Measurements from ENCODE around the gene PLAC1. TPM values are rescaled to one million over a fixed set of nuclear protein-coding genes. Genes with fewer than 3 reads are reported as not detected.

PLAC1 gene
- total RNA-seq, 2 donors from 2014 or later = not detected

DNA sequence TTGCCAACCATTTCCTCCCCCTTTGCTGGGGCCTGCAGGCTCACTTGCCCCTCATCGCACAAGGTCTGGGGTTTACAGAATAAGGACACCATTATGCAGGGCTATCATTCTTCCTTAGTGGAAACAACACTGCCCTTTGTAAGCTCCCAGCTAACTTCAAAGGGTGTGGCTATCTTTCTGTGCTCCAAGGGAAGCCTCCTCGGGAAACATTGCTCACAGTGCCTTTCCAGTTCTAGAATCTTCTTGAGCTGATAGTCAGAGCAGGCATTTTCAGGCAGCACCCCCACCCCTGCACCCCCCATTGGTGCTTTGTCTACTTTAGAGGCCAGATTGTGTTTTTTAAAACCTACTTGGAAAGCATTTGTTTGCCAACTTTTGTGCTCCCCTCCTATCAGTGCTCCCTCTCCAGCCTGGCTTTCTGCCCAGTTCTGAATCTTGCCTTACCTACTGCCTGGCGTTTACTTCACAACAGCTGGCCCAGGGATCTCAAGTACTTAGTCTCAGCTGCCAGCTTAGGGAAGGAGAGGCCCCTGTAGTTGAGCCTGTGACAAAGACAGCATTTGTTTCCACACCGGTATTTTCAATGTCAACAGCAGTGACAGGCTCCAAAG lies 53.5 kb downstream of the PLAC1 start:
- no peak for TF ChIP-seq CTCF (IDR thresholded peaks at IDR 0.05)
- no peaks in the 10 kb centered on the region for H3K36me3 ChIP-seq
- no peaks in the 10 kb centered on the region for H3K9me3 ChIP-seq
- H3K27me3 ChIP-seq (replicated peaks; ENCODE audit: insufficient read depth) = no peaks in the 10 kb centered on the region
- ATAC-seq (ENCODE audit: insufficient number of reproducible peaks, low FRiP score, low read depth) = no peak
- H3K4me1 ChIP-seq (ENCODE audit: control insufficient read depth in 1 of 2, low read depth in 2 of 2) = no peaks in the 10 kb centered on the region
- DNase-seq (ENCODE audit: low spot score) = no peak
- no peak overlapping the region for H3K27ac ChIP-seq
- no peak overlapping the region for H3K4me3 ChIP-seq

- no peak for TF ChIP-seq CTCF (IDR thresholded peaks at IDR 0.05)
Measured at GRCh38 chrX:134603806-134604700, 54.2 kb downstream of the PLAC1 start.

DNA sequence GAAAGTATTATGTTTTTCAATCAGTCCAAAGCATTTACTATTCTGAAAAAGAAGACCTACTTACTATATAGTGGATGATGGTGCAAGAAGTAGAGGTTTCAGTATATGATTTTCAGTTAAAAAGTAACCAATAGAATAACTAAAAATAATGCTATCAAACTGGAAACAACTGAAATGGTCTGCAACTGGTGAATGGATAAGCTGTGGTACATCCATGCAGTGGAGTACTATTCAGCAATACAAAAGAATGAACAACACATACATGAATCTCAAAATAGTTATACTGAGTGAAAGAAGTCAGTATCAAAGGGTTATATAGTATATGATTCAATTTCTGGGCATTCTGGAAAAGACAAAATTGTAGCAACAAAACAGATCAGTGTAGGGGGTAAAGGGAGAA lies 55.9 kb downstream of the PLAC1 start:
- no peak for TF ChIP-seq CTCF (IDR thresholded peaks at IDR 0.05)
- no peaks in the 10 kb centered on the region for H3K4me1 ChIP-seq (ENCODE audit: control insufficient read depth in 1 of 2, low read depth in 2 of 2)
- ATAC-seq (ENCODE audit: insufficient number of reproducible peaks, low FRiP score, low read depth) (no peak), DNase-seq (ENCODE audit: low spot score) (no peak)
- H3K4me3 ChIP-seq = no peak overlapping the region
- H3K9me3 ChIP-seq = no peaks in the 10 kb centered on the region
- no peaks in the 10 kb centered on the region for H3K36me3 ChIP-seq
- H3K27ac ChIP-seq = no peak overlapping the region
- H3K27me3 ChIP-seq (replicated peaks; ENCODE audit: insufficient read depth) = no peaks in the 10 kb centered on the region

More at GRCh38 chrX:134603806-134604700, 54.2 kb downstream of the PLAC1 start:
- H3K4me3 ChIP-seq = no peak overlapping the region
- H3K4me1 ChIP-seq (ENCODE audit: control insufficient read depth in 1 of 2, low read depth in 2 of 2) = no peaks in the 10 kb centered on the region
- no peak overlapping the region for H3K27ac ChIP-seq
- no peak for DNase-seq (ENCODE audit: low spot score)
- no peaks in the 10 kb centered on the region for H3K9me3 ChIP-seq
- ATAC-seq (ENCODE audit: insufficient number of reproducible peaks, low FRiP score, low read depth) = no peak
- no peaks in the 10 kb centered on the region for H3K36me3 ChIP-seq
- H3K27me3 ChIP-seq (replicated peaks; ENCODE audit: insufficient read depth) = no peaks in the 10 kb centered on the region

DNA sequence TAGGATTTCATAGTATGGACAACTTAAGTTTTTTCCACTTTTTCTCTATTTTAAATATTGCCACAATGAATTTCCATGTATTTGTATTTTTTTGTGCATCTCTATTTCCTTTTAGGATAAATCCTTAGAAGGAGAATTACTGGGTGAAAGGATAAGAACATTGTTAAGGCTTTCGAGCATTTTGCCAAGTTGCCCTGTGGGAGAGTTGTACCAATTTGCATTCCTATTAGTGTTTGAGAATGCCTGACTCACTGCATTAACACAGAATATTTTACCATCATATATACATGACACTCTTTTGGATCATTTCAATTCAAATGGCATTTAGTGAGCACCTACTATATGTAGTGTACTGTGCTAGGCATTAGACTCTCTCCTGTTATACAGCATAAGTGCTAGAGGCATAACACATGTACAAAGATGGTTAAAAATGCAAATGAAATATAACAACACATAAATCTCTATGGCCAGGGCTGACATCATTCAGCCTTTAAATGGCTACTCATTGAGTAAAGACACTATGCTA lies 57.0 kb downstream of the PLAC1 start:
- no peak for TF ChIP-seq CTCF (IDR thresholded peaks at IDR 0.05)
- H3K27ac ChIP-seq = no peak overlapping the region
- DNase-seq (ENCODE audit: low spot score) = no peak
- no peaks in the 10 kb centered on the region for H3K4me1 ChIP-seq (ENCODE audit: control insufficient read depth in 1 of 2, low read depth in 2 of 2)
- no peak overlapping the region for H3K4me3 ChIP-seq
- ATAC-seq (ENCODE audit: insufficient number of reproducible peaks, low FRiP score, low read depth) = no peak
- H3K9me3 ChIP-seq = no peaks in the 10 kb centered on the region
- no peaks in the 10 kb centered on the region for H3K27me3 ChIP-seq (replicated peaks; ENCODE audit: insufficient read depth)
- no peaks in the 10 kb centered on the region for H3K36me3 ChIP-seq

DNA sequence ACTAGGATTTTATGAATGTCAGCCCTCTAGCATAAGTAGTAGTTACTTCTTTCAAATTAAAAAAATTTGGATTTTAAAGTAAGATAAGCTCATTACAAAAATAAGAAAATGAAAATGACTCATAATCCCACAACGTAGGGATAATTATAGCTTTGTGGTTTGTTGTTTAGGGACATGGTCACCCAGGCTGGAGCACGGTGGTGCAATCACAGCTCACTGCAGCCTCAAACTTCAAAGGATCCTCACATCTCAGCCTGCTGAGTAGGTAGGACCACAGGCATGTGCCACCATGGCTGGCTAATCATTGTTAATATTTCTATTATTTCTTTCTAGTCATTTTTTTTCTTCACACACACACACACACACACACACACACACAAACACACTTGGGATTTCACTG lies 57.6 kb downstream of the PLAC1 start:
- Histone ChIP-seq H3K9me3 (no peaks in the 10 kb centered on the region), H3K4me1 (ENCODE audit: control insufficient read depth in 1 of 2, low read depth in 2 of 2) (no peaks in the 10 kb centered on the region), H3K27ac (no peak overlapping the region), H3K4me3 (no peak overlapping the region), H3K36me3 (no peaks in the 10 kb centered on the region), H3K27me3 (replicated peaks; ENCODE audit: insufficient read depth) (no peaks in the 10 kb centered on the region)
- DNase-seq (ENCODE audit: low spot score) (no peak), ATAC-seq (ENCODE audit: insufficient number of reproducible peaks, low FRiP score, low read depth) (no peak)
- TF ChIP-seq CTCF (IDR thresholded peaks at IDR 0.05) = no peak
